ENCODE measurements around the gene LRCH3.

DNA sequence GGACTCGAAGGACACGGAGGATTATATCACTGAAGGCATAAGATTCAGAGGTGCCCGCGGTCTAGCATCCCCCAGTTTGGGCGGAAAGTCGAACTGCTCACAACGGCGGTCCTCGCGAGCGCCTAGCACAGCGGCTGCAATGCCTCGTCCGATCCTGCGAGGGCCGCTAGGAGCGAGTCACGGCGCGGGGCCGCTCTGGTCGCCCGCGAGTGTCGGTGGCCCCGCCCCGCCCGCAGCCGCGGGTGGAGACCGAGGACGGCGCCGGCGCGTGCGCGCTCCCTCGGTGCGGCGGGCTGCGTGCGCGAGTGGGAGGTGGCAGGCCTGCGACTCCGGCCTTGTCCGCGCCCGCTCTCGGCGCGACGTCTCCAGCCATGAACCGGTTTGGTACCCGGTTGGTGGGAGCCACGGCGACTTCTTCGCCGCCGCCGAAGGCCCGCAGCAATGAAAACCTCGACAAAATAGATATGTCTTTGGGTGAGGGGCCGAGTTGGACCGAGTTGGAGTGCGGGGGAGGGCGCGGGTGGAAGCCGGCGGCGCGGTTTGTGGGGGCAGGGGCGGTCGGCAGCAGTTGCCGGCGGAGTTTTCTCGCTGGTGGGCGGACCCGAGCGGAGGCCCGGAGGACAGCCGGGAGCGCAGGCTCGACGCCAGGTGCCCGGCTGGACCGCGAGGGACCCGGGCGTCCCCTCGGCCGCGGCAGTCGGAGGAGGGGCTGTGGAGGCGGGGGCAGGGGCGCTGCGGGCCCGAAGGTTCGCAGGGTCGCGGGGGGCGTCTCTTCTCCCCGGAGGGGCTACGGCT lies 41.3 kb upstream of the LRCH3 start, which contains the start of gene FYTTD1:
- no peak for TF ChIP-seq EZH2 (IDR thresholded peaks at IDR 0.05; ENCODE audit: insufficient read depth, poor library complexity, severe bottlenecking)
- TF ChIP-seq EZH2phosphoT487 (IDR thresholded peaks at IDR 0.05; ENCODE audit: insufficient read depth, low read depth): no peak
